Hepatocyte (in vitro differentiated cells): Measurements from ENCODE around the gene GPR152. TPM values are rescaled to one million over a fixed set of nuclear protein-coding genes. Genes with fewer than 3 reads are reported as not detected.
"Not testable (repeated sequence)": the region's sequence is repeated elsewhere in the genome, so short reads cannot be mapped to it uniquely, and the experiment has no call there.

Experiments
- DNase-seq: peaks from one replicate; pipeline ENCODE4 v3.0.0-alpha.2; 2016; ENCODE audit warnings: low spot score
- H2AFZ ChIP-seq: fragments of 200-600 bp; sonication (generic); 2 replicates; pipeline ENCODE4 v1.6.0; 2016; ENCODE audit warnings: antibody characterized with exemption, mild to moderate bottlenecking
- H3K27ac ChIP-seq: fragments of 200-600 bp; sonication (generic); 2 replicates; pipeline ENCODE4 v1.5.1; 2016; ENCODE audit warnings: mild to moderate bottlenecking
- H3K27me3 ChIP-seq: fragments of 200-600 bp; sonication (generic); 2 replicates; pipeline ENCODE4 v1.6.1; 2016
- H3K36me3 ChIP-seq: fragments of 200-600 bp; sonication (generic); replicated peaks from 2 replicates; pipeline ENCODE4 v1.5.1; 2016; ENCODE audit warnings: low read depth; ENCODE audit not compliant: insufficient read depth
- H3K4me1 ChIP-seq: fragments of 200-600 bp; sonication (generic); 2 replicates; pipeline ENCODE4 v1.5.1; 2016; ENCODE audit warnings: mild to moderate bottlenecking, moderate library complexity; ENCODE audit not compliant: insufficient read depth
- H3K4me2 ChIP-seq: fragments of 200-600 bp; sonication (generic); 2 replicates; pipeline ENCODE4 v1.6.0; 2016
- H3K4me3 ChIP-seq: fragments of 200-600 bp; sonication (generic); 2 replicates; pipeline ENCODE4 v1.5.1; 2016; ENCODE audit warnings: mild to moderate bottlenecking
- H3K79me2 ChIP-seq: fragments of 200-600 bp; sonication (generic); 2 replicates; pipeline ENCODE4 v1.6.0; 2017; ENCODE audit warnings: mild to moderate bottlenecking
- H3K9me2 ChIP-seq: fragments of 200-600 bp; sonication (generic); replicated peaks from 2 replicates; pipeline ENCODE4 v1.6.0; 2017; ENCODE audit warnings: mild to moderate bottlenecking; ENCODE audit not compliant: insufficient read depth
- H3K9me3 ChIP-seq: fragments of 200-600 bp; sonication (generic); 2 replicates; pipeline ENCODE4 v1.5.1; 2016; ENCODE audit warnings: low read depth, mild to moderate bottlenecking
- H4K20me1 ChIP-seq: fragments of 200-600 bp; sonication (generic); 2 replicates; pipeline ENCODE4 v1.6.0; 2016; ENCODE audit warnings: mild to moderate bottlenecking; ENCODE audit not compliant: insufficient read depth, poor library complexity, severe bottlenecking
- CTCF ChIP-seq: fragments of 200-600 bp; sonication (generic); IDR thresholded peaks from 2 replicates; pipeline ENCODE4 v1.5.1; 2016; ENCODE audit warnings: antibody characterized with exemption, mild to moderate bottlenecking; ENCODE audit not compliant: poor library complexity
- EZH2 ChIP-seq: fragments of 200-600 bp; sonication (generic); IDR thresholded peaks from 2 replicates; pipeline ENCODE4 v1.6.1; 2016; ENCODE audit warnings: antibody characterized with exemption, mild to moderate bottlenecking, borderline replicate concordance
- EZH2phosphoT487 ChIP-seq: fragments of 200-600 bp; sonication (generic); IDR thresholded peaks from one replicate; pipeline ENCODE4 v1.6.1; 2018; ENCODE audit warnings: antibody characterized with exemption, mild to moderate bottlenecking, low read depth, moderate library complexity; ENCODE audit not compliant: unreplicated experiment, severe bottlenecking
- WGBS: methylation state at CpG from one replicate; pipeline ENCODE4 v1.1.6; 2016; ENCODE audit warnings: low lambda C conversion rate; ENCODE audit errors: missing lambda C conversion rate; 5-methylcytosine and 5-hydroxymethylcytosine counted together
- microRNA-seq: library from miRNA; unstranded; fragments of <30 nt; microRNA quantifications from one replicate; pipeline ENCODE4, GENCODE V29; 2017
- polyA plus RNA-seq: library from polyadenylated mRNA; unstranded; fragments of >200 nt; fragmentation: Nextera tagmentation; extraction: Ambion mirVana; gene quantifications from 2 replicates; pipeline ENCODE4 v1.2.1, GENCODE V29; 2016
- small RNA-seq: library from RNA; depleted of rRNA; stranded (forward); fragments of <200 nt; gene quantifications from one replicate; pipeline ENCODE3, GENCODE V24; 2014
- total RNA-seq: library from RNA; depleted of rRNA; stranded (reverse); fragments of >200 nt; gene quantifications from 2 replicates; pipeline ENCODE4 v1.2.3, GENCODE V29; 2014

GPR152 gene
- total and polyA plus RNA-seq, 2 experiments from 2014 or later: not detected

- 81% methylated on average over 12 of the region's 13 CpGs for WGBS
- Histone ChIP-seq H3K9me3 (no peaks in the 10 kb centered on the region), H3K9me2 (no peaks in the 10 kb centered on the region), H3K79me2 (peaks cover 17% of the 10 kb centered on the region), H2AFZ (no peak overlapping the region), H3K4me3 (no peak overlapping the region), H3K4me1 (peaks cover 15% of the 10 kb centered on the region), H3K27ac (no peak overlapping the region), H3K4me2 (no peak overlapping the region), H3K27me3 (no peaks in the 10 kb centered on the region), H3K36me3 (no peaks in the 10 kb centered on the region), H4K20me1 (peaks cover 9% of the 10 kb centered on the region)
- TF ChIP-seq CTCF (no peak), EZH2phosphoT487 (no peak), EZH2 (no peak)
- DNase-seq: no peak
Measured at GRCh38 chr11:67404515-67405195, 47.9 kb downstream of the GPR152 start.

- H3K36me3 ChIP-seq, H2AFZ ChIP-seq, H3K4me3 ChIP-seq, H3K4me2 ChIP-seq, H3K27me3 ChIP-seq, H3K9me2 ChIP-seq, H3K9me3 ChIP-seq, DNase-seq, H3K27ac ChIP-seq: not testable (repeated sequence)
- peaks cover 15% of the 10 kb centered on the region for H3K4me1 ChIP-seq
- H4K20me1 ChIP-seq: peaks cover 11% of the 10 kb centered on the region
- whole genome bisulfite sequencing: 99% methylated on average over 9 of the region's 9 CpGs
- H3K79me2 ChIP-seq: peaks cover 23% of the 10 kb centered on the region
Measured at GRCh38 chr11:67403085-67403484, 49.4 kb downstream of the GPR152 start.

GRCh38 chr11:67402192-67402839, 50.2 kb downstream of the GPR152 start:
- not testable (repeated sequence) for DNase-seq, H3K4me3 ChIP-seq, H3K9me2 ChIP-seq, H3K36me3 ChIP-seq, H3K9me3 ChIP-seq, H3K27me3 ChIP-seq
- Histone ChIP-seq H3K4me2 (peak overlapping the region; percentile 80), H3K4me1 (peaks cover 15% of the 10 kb centered on the region), H3K27ac (peak overlapping the region; percentile 96), H3K79me2 (peaks cover 23% of the 10 kb centered on the region), H2AFZ (peak overlapping the region; percentile 84), H4K20me1 (peaks cover 11% of the 10 kb centered on the region)
- 82% methylated on average over 19 of the region's 19 CpGs for WGBS

GRCh38 chr11:67401495-67402191, 50.9 kb downstream of the GPR152 start, which contains the start of gene PPP1CA:
Gene PPP1CA (minus strand): TSS chr11:67401858. CDS start chr11:67401782, 76 bp downstream.
- H3K4me3 ChIP-seq: peak within 1 kb of the TSS; percentile 98
- H3K9me2 ChIP-seq: no peaks in the 10 kb centered on the region
- 7% methylated on average over 10 of the region's 73 CpGs for WGBS
- no peaks in the 10 kb centered on the region for H3K9me3 ChIP-seq
- no peaks in the 10 kb centered on the region for H3K27me3 ChIP-seq
- H3K79me2 ChIP-seq: peaks cover 23% of the 10 kb centered on the region
- H3K36me3 ChIP-seq: no peaks in the 10 kb centered on the region
- H3K27ac ChIP-seq: peak within 1 kb of the TSS; percentile 97
- H2AFZ ChIP-seq: peak within 1 kb of the TSS; percentile 84
- H4K20me1 ChIP-seq: peaks cover 11% of the 10 kb centered on the region
- TF ChIP-seq EZH2phosphoT487 (no peak), CTCF (peak; percentile 51)
- peak; percentile 96 for DNase-seq
- H3K4me1 ChIP-seq: peaks cover 15% of the 10 kb centered on the region
- peak within 1 kb of the TSS; percentile 94 for H3K4me2 ChIP-seq

Small RNAs within 50 kb of the gene (microRNA-seq; reads per million reads assigned to microRNA genes)
- gene MIR6752: 1.3 reads per million

Small RNAs within 50 kb of the gene (small RNA-seq; reads per million reads assigned to genes)
- gene MIR6752: not detected

Other genes with a start within 250 kb of the GPR152 start
- gene GRK2, start 186.3 kb downstream of the GPR152 start, total RNA-seq: 41.4 and 57.3 TPM in 2 replicates
- gene GRK2, start 186.3 kb downstream of the GPR152 start, polyA plus RNA-seq: 59.6 and 64.1 TPM in 2 replicates
- gene ANKRD13D, start 163.4 kb downstream of the GPR152 start, total RNA-seq: 22.1 and 25.3 TPM in 2 replicates
- 43.9 and 49.5 TPM in 2 replicates for gene ANKRD13D, start 163.4 kb downstream of the GPR152 start, polyA plus RNA-seq
- gene SSH3, start 149.2 kb downstream of the GPR152 start, total RNA-seq: 27.7 and 29.7 TPM in 2 replicates
- 49.5 and 66.4 TPM in 2 replicates for gene SSH3, start 149.2 kb downstream of the GPR152 start, polyA plus RNA-seq
- gene POLD4, start 99.2 kb downstream of the GPR152 start, total RNA-seq: 69.8 and 74.4 TPM in 2 replicates
- gene POLD4, start 99.2 kb downstream of the GPR152 start, polyA plus RNA-seq: 97.4 and 117 TPM in 2 replicates
- gene CLCF1, start 79.1 kb downstream of the GPR152 start, total RNA-seq: 5.5 and 13.2 TPM in 2 replicates
- 6.5 and 9.4 TPM in 2 replicates for gene CLCF1, start 79.1 kb downstream of the GPR152 start, polyA plus RNA-seq
- 17.3 and 24.0 TPM in 2 replicates for gene RAD9A, start 60.7 kb downstream of the GPR152 start, total RNA-seq
- 20.2 and 25.0 TPM in 2 replicates for gene RAD9A, start 60.7 kb downstream of the GPR152 start, polyA plus RNA-seq
- 146 and 152 TPM in 2 replicates for gene PPP1CA, start 50.9 kb downstream of the GPR152 start, total RNA-seq
- 242 TPM in 2 replicates for gene PPP1CA, start 50.9 kb downstream of the GPR152 start, polyA plus RNA-seq
- 0.16 TPM in 1 of 2 replicates, not detected in the other for gene TBC1D10C, start 48.6 kb downstream of the GPR152 start, total RNA-seq
- 0.07 and 0.26 TPM in 2 replicates for gene TBC1D10C, start 48.6 kb downstream of the GPR152 start, polyA plus RNA-seq
- gene CARNS1, start 37.1 kb downstream of the GPR152 start, total RNA-seq: 0.92 and 2.4 TPM in 2 replicates
- gene CARNS1, start 37.1 kb downstream of the GPR152 start, polyA plus RNA-seq: 7.7 and 11.5 TPM in 2 replicates
- 59.9 and 65.0 TPM in 2 replicates for gene RPS6KB2, start 24.2 kb downstream of the GPR152 start, total RNA-seq
- 105 and 107 TPM in 2 replicates for gene RPS6KB2, start 24.2 kb downstream of the GPR152 start, polyA plus RNA-seq
- gene PTPRCAP, start 15.0 kb downstream of the GPR152 start, total RNA-seq: 2.5 and 3.4 TPM in 2 replicates
- 1.0 and 1.3 TPM in 2 replicates for gene PTPRCAP, start 15.0 kb downstream of the GPR152 start, polyA plus RNA-seq
- 104 and 118 TPM in 2 replicates for gene CORO1B, start 9.3 kb downstream of the GPR152 start, total RNA-seq
- 150 and 152 TPM in 2 replicates for gene CORO1B, start 9.3 kb downstream of the GPR152 start, polyA plus RNA-seq
- not detected in 2 replicates for gene CABP4, start 2.6 kb upstream of the GPR152 start, total RNA-seq
- not detected in 2 replicates for gene CABP4, start 2.6 kb upstream of the GPR152 start, polyA plus RNA-seq
- 40.9 and 43.2 TPM in 2 replicates for gene TMEM134, start 16.5 kb upstream of the GPR152 start, total RNA-seq
- 93.7 and 107 TPM in 2 replicates for gene TMEM134, start 16.5 kb upstream of the GPR152 start, polyA plus RNA-seq
- gene AIP, start 30.3 kb upstream of the GPR152 start, total RNA-seq: 35.3 and 50.7 TPM in 2 replicates
- 44.0 and 45.2 TPM in 2 replicates for gene AIP, start 30.3 kb upstream of the GPR152 start, polyA plus RNA-seq
- 26.3 and 28.1 TPM in 2 replicates for gene PITPNM1, start 52.6 kb upstream of the GPR152 start, total RNA-seq
- gene PITPNM1, start 52.6 kb upstream of the GPR152 start, polyA plus RNA-seq: 32.4 and 39.8 TPM in 2 replicates
- 47.3 and 54.3 TPM in 2 replicates for gene CDK2AP2, start 55.4 kb upstream of the GPR152 start, total RNA-seq
- 174 and 177 TPM in 2 replicates for gene CDK2AP2, start 55.4 kb upstream of the GPR152 start, polyA plus RNA-seq
- not detected in 2 replicates for gene CABP2, start 70.7 kb upstream of the GPR152 start, total RNA-seq
- not detected in 2 replicates for gene CABP2, start 70.7 kb upstream of the GPR152 start, polyA plus RNA-seq
- gene GSTP1, start 131.1 kb upstream of the GPR152 start, total RNA-seq: 943 and 1,040 TPM in 2 replicates
- gene GSTP1, start 131.1 kb upstream of the GPR152 start, polyA plus RNA-seq: 1,974 and 1,982 TPM in 2 replicates
- 163 and 194 TPM in 2 replicates for gene NDUFV1, start 154.2 kb upstream of the GPR152 start, total RNA-seq
- 226 and 239 TPM in 2 replicates for gene NDUFV1, start 154.2 kb upstream of the GPR152 start, polyA plus RNA-seq
- 12.9 and 13.6 TPM in 2 replicates for gene NUDT8, start 177.2 kb upstream of the GPR152 start, total RNA-seq
- gene NUDT8, start 177.2 kb upstream of the GPR152 start, polyA plus RNA-seq: 28.7 and 29.2 TPM in 2 replicates
- gene TBX10, start 187.0 kb upstream of the GPR152 start, total RNA-seq: 0.70 TPM in 1 of 2 replicates, not detected in the other
- gene TBX10, start 187.0 kb upstream of the GPR152 start, polyA plus RNA-seq: 0.34 TPM in 1 of 2 replicates, not detected in the other
- 9.5 and 15.4 TPM in 2 replicates for gene ACY3, start 198.0 kb upstream of the GPR152 start, total RNA-seq
- gene ACY3, start 198.0 kb upstream of the GPR152 start, polyA plus RNA-seq: 18.7 and 20.9 TPM in 2 replicates
- gene ALDH3B2, start 221.9 kb upstream of the GPR152 start, total RNA-seq: 0.80 and 2.5 TPM in 2 replicates
- gene ALDH3B2, start 221.9 kb upstream of the GPR152 start, polyA plus RNA-seq: 0.61 and 1.6 TPM in 2 replicates